K562 (cell line): ENCODE results near the gene DNASE2. TPM values are rescaled to one million over a fixed set of nuclear protein-coding genes. Genes with fewer than 3 reads are reported as not detected.

ENCODE experiments used
- CXXC5 ChIP-seq: fragments of 250-450 bp; sonication (Bioruptor Pico); IDR thresholded peaks from 2 replicates; pipeline ENCODE4 v1.8.0; 2022; ENCODE audit warnings: inconsistent platforms, mild to moderate bottlenecking, moderate library complexity
- KLF13 ChIP-seq: fragments of 450-650 bp; IDR thresholded peaks from 2 replicates; pipeline ENCODE4 v1.6.1; 2016; ENCODE audit warnings: missing genetic modification characterization, low read depth, mild to moderate bottlenecking, missing compliant biosample characterization, moderate library complexity, borderline replicate concordance
- MTF1 ChIP-seq: fragments of 250-450 bp; sonication (Bioruptor Pico); IDR thresholded peaks from 2 replicates; pipeline ENCODE4 v1.9.0; 2021; ENCODE audit warnings: moderate library complexity, mild to moderate bottlenecking, inconsistent platforms, borderline replicate concordance
- MYC ChIP-seq, 2 experiments: fragments of 250-450 bp in 1 of 2; sonication (Bioruptor Pico) in 1 of 2; IDR thresholded peaks; 2 replicates each; pipeline versions ENCODE4 v1.5.1 to v1.6.1; 2012 to 2021; ENCODE audit warnings: low read depth in 2 of 2, borderline replicate concordance in 1 of 2, improper control_type of control experiment in 1 of 2, low read length in 1 of 2, mild to moderate bottlenecking in 1 of 2, moderate library complexity in 1 of 2
- TCFL5 ChIP-seq: fragments of 250-450 bp; sonication (Bioruptor Pico); conservative IDR thresholded peaks from 2 replicates; pipeline ENCODE4 v1.6.1; 2021; ENCODE audit warnings: mild to moderate bottlenecking, moderate library complexity, matching md5 sums
- ZNF165 ChIP-seq: fragments of 250-450 bp; sonication (Bioruptor Pico); IDR thresholded peaks from 2 replicates; pipeline ENCODE4 v1.4.0; 2020; ENCODE audit warnings: borderline replicate concordance
- ZNF395 ChIP-seq: fragments of 200-800 bp; sonication (Bioruptor generic); IDR thresholded peaks from 2 replicates; pipeline ENCODE4 v1.6.1; 2017; ENCODE audit warnings: missing genetic modification characterization, missing compliant biosample characterization
- ZNF398 ChIP-seq: fragments of 250-450 bp; sonication (Bioruptor Pico); IDR thresholded peaks from 2 replicates; pipeline ENCODE4 v1.8.0; 2021; ENCODE audit warnings: moderate library complexity, mild to moderate bottlenecking, inconsistent platforms
- ZNF445 ChIP-seq: fragments of 250-450 bp; sonication (Bioruptor Pico); IDR thresholded peaks from 2 replicates; pipeline ENCODE4 v1.4.0; 2020; ENCODE audit warnings: low read depth, mild to moderate bottlenecking, moderate library complexity
- ZNF583 ChIP-seq: fragments of 250-450 bp; sonication (Bioruptor Pico); IDR thresholded peaks from 2 replicates; pipeline ENCODE4 v1.4.0; 2020
- ZNF79 ChIP-seq: fragments of 250-450 bp; sonication (Bioruptor Pico); IDR thresholded peaks from 2 replicates; pipeline ENCODE4 v1.4.0; 2020; ENCODE audit warnings: low read depth, mild to moderate bottlenecking, moderate library complexity
- polyA plus RNA-seq, 8 experiments: library from polyadenylated mRNA; depleted of rRNA in 4 of 8; stranded (reverse) in 5 of 8; unstranded in 3 of 8; fragments of >200 nt; fragmentation: Nextera tagmentation in 2 of 8; fragmentation: Illumina TruSeq in 1 of 8; extraction: Ambion mirVana in 2 of 8; extraction: Trizol in 1 of 8; gene quantifications; 2 replicates each; pipeline versions ENCODE4 v1.2.1 to v1.2.3, GENCODE V29; 2011 to 2014; ENCODE audit warnings: inconsistent platforms in 1 of 8, missing spikeins in 1 of 8
- total RNA-seq, 7 experiments: library from RNA; depleted of rRNA in 6 of 7; stranded (reverse); fragments of >200 nt in 6 of 7; fragmentation: Illumina TruSeq in 2 of 7; extraction: Trizol in 2 of 7; gene quantifications; 2 replicates each; pipeline versions ENCODE4 v1.2.1 to v1.2.3, GENCODE V29; 2011 to 2021; ENCODE audit warnings: low replicate concordance in 1 of 7
- TF ChIP-seq, protein P1 (sequence below): fragments of 450-650 bp; formaldehyde crosslinking; IDR thresholded peaks from 2 replicates; pipeline ENCODE4 v1.4.0; 2020; ENCODE audit warnings: mild to moderate bottlenecking, mixed read lengths
- TF ChIP-seq, protein P2 (sequence below): fragments of 450-650 bp; formaldehyde crosslinking; IDR thresholded peaks from 2 replicates; pipeline ENCODE4 v1.4.0; 2020; ENCODE audit warnings: mild to moderate bottlenecking, moderate library complexity
- TF ChIP-seq, protein P3 (sequence below): fragments of 250-450 bp; sonication (Bioruptor Pico); IDR thresholded peaks from 2 replicates; pipeline ENCODE4 v1.4.0; 2020

The DNASE2 gene
- total and polyA plus RNA-seq, 9 of the 15 experiments (the other 6 are each of a cell fraction or from before 2014, with no cell fraction given) = 4.4 to 27.0 (median 20.2) TPM

DNA sequence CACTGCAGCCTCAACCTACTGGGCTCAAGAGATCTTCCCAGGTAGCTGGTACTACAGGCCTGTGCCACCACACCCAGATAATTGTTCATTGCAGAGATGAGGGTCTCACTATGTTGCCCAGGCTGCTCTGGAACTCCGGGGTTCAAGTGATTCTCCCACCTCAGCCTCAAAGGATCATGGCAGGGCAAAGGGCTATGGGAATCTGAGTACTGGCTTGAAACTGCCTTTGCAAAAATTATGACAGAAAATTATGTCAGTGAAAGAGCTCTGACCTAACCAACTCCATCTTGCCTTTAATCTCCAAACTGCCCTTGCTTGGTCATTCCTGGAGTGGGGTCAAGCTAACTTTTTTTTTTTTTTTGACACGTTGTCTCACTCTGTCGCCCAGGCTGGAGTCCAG is 1.3 kb upstream of the DNASE2 start (continued):
- 0 out of 2 replicates have a peak, but pooled peaks have one; percentile 41 for TF ChIP-seq TCFL5
- TF ChIP-seq ZNF79 = peak; percentile 58; the same call in 1 of the 2 replicates
- TF ChIP-seq ZNF583 (CRISPR knock-in tag) = peak; percentile 92
- peak; percentile 81 for TF ChIP-seq ZNF398 (CRISPR knock-in tag)
- TF ChIP-seq ZNF445 = peak; percentile 72; the same call in 1 of the 2 replicates
- TF ChIP-seq, protein P1, sequence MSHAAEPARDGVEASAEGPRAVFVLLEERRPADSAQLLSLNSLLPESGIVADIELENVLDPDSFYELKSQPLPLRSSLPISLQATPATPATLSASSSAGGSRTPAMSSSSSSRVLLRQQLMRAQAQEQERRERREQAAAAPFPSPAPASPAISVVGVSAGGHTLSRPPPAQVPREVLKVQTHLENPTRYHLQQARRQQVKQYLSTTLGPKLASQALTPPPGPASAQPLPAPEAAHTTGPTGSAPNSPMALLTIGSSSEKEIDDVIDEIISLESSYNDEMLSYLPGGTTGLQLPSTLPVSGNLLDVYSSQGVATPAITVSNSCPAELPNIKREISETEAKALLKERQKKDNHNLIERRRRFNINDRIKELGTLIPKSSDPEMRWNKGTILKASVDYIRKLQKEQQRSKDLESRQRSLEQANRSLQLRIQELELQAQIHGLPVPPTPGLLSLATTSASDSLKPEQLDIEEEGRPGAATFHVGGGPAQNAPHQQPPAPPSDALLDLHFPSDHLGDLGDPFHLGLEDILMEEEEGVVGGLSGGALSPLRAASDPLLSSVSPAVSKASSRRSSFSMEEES (CRISPR knock-in tag) = 0 out of 2 replicates have a peak, but pooled peaks have one; percentile 2
- TF ChIP-seq KLF13 = 0 out of 2 replicates have a peak, but pooled peaks have one; percentile 41
- TF ChIP-seq ZNF395 (CRISPR knock-in tag) = peak; percentile 54; the same call in 1 of the 2 replicates
- TF ChIP-seq MYC (IDR thresholded peaks at IDR 0.05; ENCODE audit: low read depth, low read length) = no peak
- TF ChIP-seq MYC (CRISPR knock-in tag; IDR thresholded peaks at IDR 0.05; ENCODE audit: borderline replicate concordance, low read depth) = peak; percentile 70; the same call in 1 of the 2 replicates
- TF ChIP-seq, protein P2, sequence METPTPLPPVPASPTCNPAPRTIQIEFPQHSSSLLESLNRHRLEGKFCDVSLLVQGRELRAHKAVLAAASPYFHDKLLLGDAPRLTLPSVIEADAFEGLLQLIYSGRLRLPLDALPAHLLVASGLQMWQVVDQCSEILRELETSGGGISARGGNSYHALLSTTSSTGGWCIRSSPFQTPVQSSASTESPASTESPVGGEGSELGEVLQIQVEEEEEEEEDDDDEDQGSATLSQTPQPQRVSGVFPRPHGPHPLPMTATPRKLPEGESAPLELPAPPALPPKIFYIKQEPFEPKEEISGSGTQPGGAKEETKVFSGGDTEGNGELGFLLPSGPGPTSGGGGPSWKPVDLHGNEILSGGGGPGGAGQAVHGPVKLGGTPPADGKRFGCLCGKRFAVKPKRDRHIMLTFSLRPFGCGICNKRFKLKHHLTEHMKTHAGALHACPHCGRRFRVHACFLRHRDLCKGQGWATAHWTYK (CRISPR knock-in tag) = peak; percentile 92
- peak; percentile 82 for TF ChIP-seq MTF1 (CRISPR knock-in tag)
- TF ChIP-seq CXXC5 (CRISPR knock-in tag) = peak; percentile 83
- peak; percentile 33; the same call in 1 of the 2 replicates for TF ChIP-seq ZNF165
- TF ChIP-seq, protein P3, sequence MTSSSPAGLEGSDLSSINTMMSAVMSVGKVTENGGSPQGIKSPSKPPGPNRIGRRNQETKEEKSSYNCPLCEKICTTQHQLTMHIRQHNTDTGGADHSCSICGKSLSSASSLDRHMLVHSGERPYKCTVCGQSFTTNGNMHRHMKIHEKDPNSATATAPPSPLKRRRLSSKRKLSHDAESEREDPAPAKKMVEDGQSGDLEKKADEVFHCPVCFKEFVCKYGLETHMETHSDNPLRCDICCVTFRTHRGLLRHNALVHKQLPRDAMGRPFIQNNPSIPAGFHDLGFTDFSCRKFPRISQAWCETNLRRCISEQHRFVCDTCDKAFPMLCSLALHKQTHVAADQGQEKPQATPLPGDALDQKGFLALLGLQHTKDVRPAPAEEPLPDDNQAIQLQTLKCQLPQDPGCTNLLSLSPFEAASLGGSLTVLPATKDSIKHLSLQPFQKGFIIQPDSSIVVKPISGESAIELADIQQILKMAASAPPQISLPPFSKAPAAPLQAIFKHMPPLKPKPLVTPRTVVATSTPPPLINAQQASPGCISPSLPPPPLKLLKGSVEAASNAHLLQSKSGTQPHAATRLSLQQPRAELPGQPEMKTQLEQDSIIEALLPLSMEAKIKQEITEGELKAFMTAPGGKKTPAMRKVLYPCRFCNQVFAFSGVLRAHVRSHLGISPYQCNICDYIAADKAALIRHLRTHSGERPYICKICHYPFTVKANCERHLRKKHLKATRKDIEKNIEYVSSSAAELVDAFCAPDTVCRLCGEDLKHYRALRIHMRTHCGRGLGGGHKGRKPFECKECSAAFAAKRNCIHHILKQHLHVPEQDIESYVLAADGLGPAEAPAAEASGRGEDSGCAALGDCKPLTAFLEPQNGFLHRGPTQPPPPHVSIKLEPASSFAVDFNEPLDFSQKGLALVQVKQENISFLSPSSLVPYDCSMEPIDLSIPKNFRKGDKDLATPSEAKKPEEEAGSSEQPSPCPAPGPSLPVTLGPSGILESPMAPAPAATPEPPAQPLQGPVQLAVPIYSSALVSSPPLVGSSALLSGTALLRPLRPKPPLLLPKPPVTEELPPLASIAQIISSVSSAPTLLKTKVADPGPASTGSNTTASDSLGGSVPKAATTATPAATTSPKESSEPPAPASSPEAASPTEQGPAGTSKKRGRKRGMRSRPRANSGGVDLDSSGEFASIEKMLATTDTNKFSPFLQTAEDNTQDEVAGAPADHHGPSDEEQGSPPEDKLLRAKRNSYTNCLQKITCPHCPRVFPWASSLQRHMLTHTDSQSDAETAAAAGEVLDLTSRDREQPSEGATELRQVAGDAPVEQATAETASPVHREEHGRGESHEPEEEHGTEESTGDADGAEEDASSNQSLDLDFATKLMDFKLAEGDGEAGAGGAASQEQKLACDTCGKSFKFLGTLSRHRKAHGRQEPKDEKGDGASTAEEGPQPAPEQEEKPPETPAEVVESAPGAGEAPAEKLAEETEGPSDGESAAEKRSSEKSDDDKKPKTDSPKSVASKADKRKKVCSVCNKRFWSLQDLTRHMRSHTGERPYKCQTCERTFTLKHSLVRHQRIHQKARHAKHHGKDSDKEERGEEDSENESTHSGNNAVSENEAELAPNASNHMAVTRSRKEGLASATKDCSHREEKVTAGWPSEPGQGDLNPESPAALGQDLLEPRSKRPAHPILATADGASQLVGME (CRISPR knock-in tag) = 0 out of 2 replicates have a peak, but pooled peaks have one; percentile 21
